Measurements from ENCODE around the gene ARSJ.
"Not testable (repeated sequence)": the region's sequence is repeated elsewhere in the genome, so short reads cannot be mapped to it uniquely, and the experiment has no call there.

ARSJ gene

DNA sequence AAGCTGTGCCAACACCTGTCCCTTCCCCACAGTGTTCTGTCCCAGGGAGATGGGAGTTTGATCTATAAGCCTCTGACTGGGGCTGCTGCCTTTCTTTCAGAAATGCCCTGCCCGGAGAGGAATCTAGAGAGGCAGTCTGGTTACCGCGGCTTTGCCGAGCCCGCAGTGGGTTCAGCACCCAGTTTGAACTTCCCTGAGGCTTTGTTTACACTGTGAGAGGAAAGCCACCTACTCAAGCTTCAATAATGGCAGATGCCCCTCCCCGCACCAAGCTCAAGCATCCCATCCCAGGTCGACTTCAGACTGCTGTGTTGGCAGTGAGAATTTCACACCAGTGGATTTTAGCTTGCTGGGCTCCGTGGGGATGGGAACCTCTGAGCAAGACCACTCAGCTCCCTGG, 33.3 kb upstream of the ARSJ start:
- Histone ChIP-seq H3K9ac (ENCODE audit: low read depth, low read length) (no peak overlapping the region), H3K4me1 (ENCODE audit: control insufficient read depth, insufficient read depth, low read length) (peaks cover 19% of the 10 kb centered on the region), H3K4me2 (ENCODE audit: low read length) (no peak overlapping the region), H3K27me3 (ENCODE audit: control insufficient read depth, insufficient read depth, low read length) (no peaks in the 10 kb centered on the region), H3K9me3 (replicated peaks; ENCODE audit: low read length) (no peaks in the 10 kb centered on the region), H3K4me3 (ENCODE audit: low read length) (no peak overlapping the region), H3K36me3 (ENCODE audit: insufficient read depth, low read length) (no peaks in the 10 kb centered on the region)

- Histone ChIP-seq H3K9ac (ENCODE audit: low read depth, low read length) (no peak overlapping the region), H3K9me3 (replicated peaks; ENCODE audit: low read length) (no peaks in the 10 kb centered on the region), H3K4me2 (ENCODE audit: low read length) (peak overlapping the region; percentile 50), H3K27me3 (ENCODE audit: control insufficient read depth, insufficient read depth, low read length) (no peaks in the 10 kb centered on the region), H3K4me1 (ENCODE audit: control insufficient read depth, insufficient read depth, low read length) (peaks cover 14% of the 10 kb centered on the region), H3K36me3 (ENCODE audit: insufficient read depth, low read length) (no peaks in the 10 kb centered on the region), H3K4me3 (ENCODE audit: low read length) (no peak overlapping the region)
Measured at GRCh38 chr4:114005569-114006442, 26.4 kb upstream of the ARSJ start.

GRCh38 chr4:114004483-114005226, 25.2 kb upstream of the ARSJ start:
- not testable (repeated sequence) for H3K4me3 ChIP-seq (ENCODE audit: low read length); H3K9ac ChIP-seq (ENCODE audit: low read depth, low read length)

DNA sequence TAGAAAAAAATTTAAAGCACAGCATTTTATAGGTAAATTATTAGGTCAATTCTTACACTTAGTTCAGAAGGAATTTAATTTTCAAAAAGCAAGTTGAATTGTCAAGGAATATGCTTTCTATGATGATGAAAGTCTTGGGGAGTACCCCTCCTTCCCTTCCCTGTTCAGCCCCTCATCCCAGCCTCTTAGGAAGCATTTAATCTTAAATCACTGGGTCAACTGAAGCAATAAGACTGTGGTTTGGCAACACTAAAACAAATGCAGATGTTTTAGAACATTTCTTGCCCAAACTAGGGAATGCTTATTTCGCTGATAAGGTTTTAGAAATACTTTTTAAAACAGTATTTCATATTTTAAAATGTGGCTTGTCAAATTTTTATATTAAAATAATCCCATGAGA, 19.1 kb upstream of the ARSJ start:
- H3K4me3 ChIP-seq (ENCODE audit: low read length): no peak overlapping the region

More at GRCh38 chr4:114004483-114005226, 25.2 kb upstream of the ARSJ start:
- H3K27me3 ChIP-seq (ENCODE audit: control insufficient read depth, insufficient read depth, low read length); H3K9me3 ChIP-seq (replicated peaks; ENCODE audit: low read length); H3K36me3 ChIP-seq (ENCODE audit: insufficient read depth, low read length); H3K4me2 ChIP-seq (ENCODE audit: low read length): not testable (repeated sequence)
- peaks cover 14% of the 10 kb centered on the region for H3K4me1 ChIP-seq (ENCODE audit: control insufficient read depth, insufficient read depth, low read length)

GRCh38 chr4:113998079-113998478, 18.6 kb upstream of the ARSJ start:
- no peak overlapping the region for H3K4me2 ChIP-seq (ENCODE audit: low read length)
- no peak overlapping the region for H3K4me3 ChIP-seq (ENCODE audit: low read length)
- H3K4me1 ChIP-seq (ENCODE audit: control insufficient read depth, insufficient read depth, low read length): peaks cover 18% of the 10 kb centered on the region
- H3K9ac ChIP-seq (ENCODE audit: low read depth, low read length): no peak overlapping the region
- H3K36me3 ChIP-seq (ENCODE audit: insufficient read depth, low read length): no peaks in the 10 kb centered on the region
- no peaks in the 10 kb centered on the region for H3K27me3 ChIP-seq (ENCODE audit: control insufficient read depth, insufficient read depth, low read length)
- no peaks in the 10 kb centered on the region for H3K9me3 ChIP-seq (replicated peaks; ENCODE audit: low read length)

More for the DNA sequence above, 19.1 kb upstream of the ARSJ start:
- no peak overlapping the region for H3K9ac ChIP-seq (ENCODE audit: low read depth, low read length)
- H3K4me2 ChIP-seq (ENCODE audit: low read length): no peak overlapping the region
- H3K9me3 ChIP-seq (replicated peaks; ENCODE audit: low read length): no peaks in the 10 kb centered on the region
- peaks cover 18% of the 10 kb centered on the region for H3K4me1 ChIP-seq (ENCODE audit: control insufficient read depth, insufficient read depth, low read length)
- no peaks in the 10 kb centered on the region for H3K27me3 ChIP-seq (ENCODE audit: control insufficient read depth, insufficient read depth, low read length)
- H3K36me3 ChIP-seq (ENCODE audit: insufficient read depth, low read length): no peaks in the 10 kb centered on the region

DNA sequence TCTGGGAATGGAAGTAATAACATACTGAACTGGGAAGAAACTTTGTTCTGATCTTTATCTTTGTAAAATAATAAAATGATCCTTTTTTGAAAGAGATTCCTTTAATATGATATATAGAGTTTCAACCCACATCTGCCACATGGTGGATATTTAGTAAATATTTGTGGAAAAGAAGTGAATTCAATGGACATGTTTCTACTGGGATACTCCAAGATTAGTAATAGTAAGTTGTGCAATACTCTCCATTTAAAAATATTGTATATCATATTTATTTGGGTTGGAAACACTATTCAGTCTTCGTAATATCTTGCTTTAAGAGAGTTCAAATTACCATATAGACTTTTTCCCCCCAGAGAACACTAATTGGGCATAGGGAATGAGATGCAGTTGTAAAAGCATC, 17.8 kb upstream of the ARSJ start:
- Histone ChIP-seq H3K9me3 (replicated peaks; ENCODE audit: low read length) (no peaks in the 10 kb centered on the region), H3K4me1 (ENCODE audit: control insufficient read depth, insufficient read depth, low read length) (peaks cover 18% of the 10 kb centered on the region), H3K9ac (ENCODE audit: low read depth, low read length) (no peak overlapping the region), H3K4me3 (ENCODE audit: low read length) (no peak overlapping the region), H3K27me3 (ENCODE audit: control insufficient read depth, insufficient read depth, low read length) (no peaks in the 10 kb centered on the region), H3K36me3 (ENCODE audit: insufficient read depth, low read length) (no peaks in the 10 kb centered on the region), H3K4me2 (ENCODE audit: low read length) (peak overlapping the region; percentile 40)

DNA sequence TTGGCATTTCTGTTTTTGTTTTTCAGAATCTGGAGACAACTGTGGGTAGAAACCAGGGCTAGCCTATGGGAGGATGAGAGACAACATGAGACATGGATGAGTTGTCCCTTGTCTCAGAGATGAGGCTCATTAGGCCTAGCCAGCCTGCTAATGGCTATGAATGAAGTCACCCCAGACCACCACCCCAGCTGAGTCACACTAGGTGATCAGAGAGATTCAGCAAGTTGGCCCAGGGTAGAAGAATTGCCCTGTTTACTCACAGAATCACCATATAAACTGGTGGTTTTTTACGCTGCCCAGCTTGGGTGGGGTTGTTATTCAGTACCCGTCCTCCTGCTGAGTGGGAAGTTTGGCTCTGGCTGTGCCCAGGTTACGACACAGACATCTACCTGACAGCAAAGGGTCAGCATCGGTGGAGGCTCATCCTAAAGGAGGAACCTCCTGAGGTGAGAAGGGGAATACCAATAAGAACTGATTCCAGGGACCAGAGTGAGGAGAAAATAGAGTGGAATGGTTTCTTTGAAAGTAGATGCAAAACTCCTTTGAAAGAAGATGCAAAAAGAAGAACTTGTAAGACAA, 17.2 kb upstream of the ARSJ start:
- Histone ChIP-seq H3K4me3 (ENCODE audit: low read length) (no peak overlapping the region), H3K9me3 (replicated peaks; ENCODE audit: low read length) (no peaks in the 10 kb centered on the region), H3K4me2 (ENCODE audit: low read length) (peak overlapping the region; percentile 40), H3K4me1 (ENCODE audit: control insufficient read depth, insufficient read depth, low read length) (peaks cover 20% of the 10 kb centered on the region), H3K27me3 (ENCODE audit: control insufficient read depth, insufficient read depth, low read length) (no peaks in the 10 kb centered on the region), H3K36me3 (ENCODE audit: insufficient read depth, low read length) (no peaks in the 10 kb centered on the region), H3K9ac (ENCODE audit: low read depth, low read length) (no peak overlapping the region)

DNA sequence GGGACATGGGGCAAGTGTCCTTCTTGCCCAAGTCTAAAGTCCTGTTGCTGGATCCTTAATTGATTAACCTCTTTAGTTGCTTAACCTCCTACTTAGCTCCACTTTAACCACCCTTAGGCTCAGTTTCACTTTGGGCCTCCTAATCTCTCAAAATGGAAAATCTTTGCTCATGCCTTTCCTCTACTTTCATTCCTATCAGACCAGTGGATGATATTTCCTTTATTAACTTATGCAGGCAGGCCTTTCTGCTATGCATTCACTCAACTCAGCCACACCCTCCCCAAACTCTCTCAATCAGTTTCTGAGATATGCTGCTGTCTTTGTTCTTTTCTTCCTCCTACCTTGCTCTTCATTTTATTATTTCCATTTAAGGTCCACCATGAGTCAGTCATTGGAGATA, 14.4 kb upstream of the ARSJ start:
- no peak overlapping the region for H3K9ac ChIP-seq (ENCODE audit: low read depth, low read length)

GRCh38 chr4:113990886-113991285, 11.4 kb upstream of the ARSJ start:
- peaks cover 5% of the 10 kb centered on the region for H3K4me1 ChIP-seq (ENCODE audit: control insufficient read depth, insufficient read depth, low read length)
- H3K27me3 ChIP-seq (ENCODE audit: control insufficient read depth, insufficient read depth, low read length): no peaks in the 10 kb centered on the region
- no peak overlapping the region for H3K4me3 ChIP-seq (ENCODE audit: low read length)
- no peaks in the 10 kb centered on the region for H3K9me3 ChIP-seq (replicated peaks; ENCODE audit: low read length)
- H3K4me2 ChIP-seq (ENCODE audit: low read length): no peak overlapping the region
- no peak overlapping the region for H3K9ac ChIP-seq (ENCODE audit: low read depth, low read length)
- H3K36me3 ChIP-seq (ENCODE audit: insufficient read depth, low read length): no peaks in the 10 kb centered on the region

More for the DNA sequence above, 14.4 kb upstream of the ARSJ start:
- no peaks in the 10 kb centered on the region for H3K36me3 ChIP-seq (ENCODE audit: insufficient read depth, low read length)
- no peaks in the 10 kb centered on the region for H3K9me3 ChIP-seq (replicated peaks; ENCODE audit: low read length)
- peaks cover 23% of the 10 kb centered on the region for H3K4me1 ChIP-seq (ENCODE audit: control insufficient read depth, insufficient read depth, low read length)
- no peak overlapping the region for H3K4me3 ChIP-seq (ENCODE audit: low read length)
- H3K4me2 ChIP-seq (ENCODE audit: low read length): no peak overlapping the region
- H3K27me3 ChIP-seq (ENCODE audit: control insufficient read depth, insufficient read depth, low read length): no peaks in the 10 kb centered on the region

GRCh38 chr4:113987382-113987941, 8.0 kb upstream of the ARSJ start:
- H3K4me2 ChIP-seq (ENCODE audit: low read length): no peak overlapping the region
- H3K9me3 ChIP-seq (replicated peaks; ENCODE audit: low read length): no peaks in the 10 kb centered on the region
- peaks cover 5% of the 10 kb centered on the region for H3K4me1 ChIP-seq (ENCODE audit: control insufficient read depth, insufficient read depth, low read length)
- no peak overlapping the region for H3K9ac ChIP-seq (ENCODE audit: low read depth, low read length)
- no peaks in the 10 kb centered on the region for H3K36me3 ChIP-seq (ENCODE audit: insufficient read depth, low read length)
- no peak overlapping the region for H3K4me3 ChIP-seq (ENCODE audit: low read length)
- no peaks in the 10 kb centered on the region for H3K27me3 ChIP-seq (ENCODE audit: control insufficient read depth, insufficient read depth, low read length)

DNA sequence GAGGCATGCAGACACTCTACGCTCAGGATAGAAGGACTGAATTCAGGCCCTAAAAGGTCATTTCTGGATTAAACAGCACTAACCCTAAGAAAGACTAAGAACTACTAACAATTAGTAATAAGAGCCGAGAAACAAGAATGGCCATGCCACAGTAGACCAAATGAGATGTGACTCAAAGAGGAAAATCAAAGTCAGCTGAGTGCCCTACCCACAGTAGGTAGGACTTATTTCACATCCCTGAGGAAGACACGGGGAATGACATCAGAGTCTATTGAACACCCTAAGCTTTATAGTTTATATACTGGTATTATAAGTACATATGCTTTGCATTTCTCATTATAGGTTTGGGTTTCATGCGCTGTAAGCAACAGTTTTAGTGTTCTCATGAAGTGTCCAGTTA, 2.7 kb upstream of the ARSJ start:
- Histone ChIP-seq H3K9me3 (replicated peaks; ENCODE audit: low read length) (no peaks in the 10 kb centered on the region), H3K9ac (ENCODE audit: low read depth, low read length) (no peak overlapping the region), H3K4me3 (ENCODE audit: low read length) (no peak overlapping the region), H3K4me1 (ENCODE audit: control insufficient read depth, insufficient read depth, low read length) (peaks cover 11% of the 10 kb centered on the region), H3K36me3 (ENCODE audit: insufficient read depth, low read length) (no peaks in the 10 kb centered on the region), H3K27me3 (ENCODE audit: control insufficient read depth, insufficient read depth, low read length) (no peaks in the 10 kb centered on the region), H3K4me2 (ENCODE audit: low read length) (no peak overlapping the region)

Data from skeletal muscle satellite cell (primary cell).